HG03139 (cell line): ENCODE measurements around the gene CNOT6L.

Experiments used
- ATAC-seq: cut with Tn5 transposase; IDR thresholded peaks from one replicate; pipeline ENCODE4 v1.9.1; 2021; ENCODE audit not compliant: unreplicated experiment

CNOT6L gene

DNA sequence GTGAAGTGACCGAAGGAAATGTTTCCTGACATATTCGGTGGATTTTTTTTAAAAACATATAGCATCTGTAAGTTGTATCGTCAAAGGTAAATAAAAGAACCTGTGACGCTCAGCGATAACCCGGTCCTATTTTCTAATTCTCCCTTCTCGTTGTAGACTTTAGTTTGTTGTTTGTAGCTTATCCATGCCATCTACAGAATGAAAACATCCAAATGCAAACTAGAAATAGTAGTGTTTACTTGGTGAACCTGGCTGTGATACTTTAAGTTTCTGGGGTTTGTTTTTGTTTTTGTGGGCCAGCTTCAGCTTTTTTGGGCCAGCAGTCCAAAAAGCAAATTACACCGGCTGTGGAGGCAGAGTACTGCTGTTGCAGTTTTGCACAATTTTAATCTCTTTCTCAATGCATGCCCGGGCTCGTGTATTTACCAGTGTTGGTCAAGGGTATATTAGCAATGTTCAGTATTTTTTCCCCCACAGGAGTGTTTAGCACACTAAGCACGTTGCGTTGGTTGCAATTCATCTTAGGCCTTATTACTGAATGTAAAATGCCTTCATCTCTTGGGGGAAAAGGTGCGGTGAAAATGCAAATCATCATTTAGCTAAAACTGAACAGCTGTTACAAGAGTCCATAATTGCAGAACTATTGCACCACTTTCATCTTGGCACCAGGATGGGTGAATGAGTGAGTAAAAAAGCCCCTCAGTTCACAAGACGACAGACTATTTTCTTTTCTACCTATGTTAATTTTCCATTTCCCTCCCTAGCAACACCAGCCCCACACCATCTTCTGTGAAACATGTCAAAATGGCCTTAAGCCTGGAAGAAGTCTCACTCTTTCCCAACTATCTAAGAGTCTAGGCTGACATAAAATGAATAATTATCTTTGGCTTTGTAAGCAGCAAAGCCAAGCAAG lies 1.7 kb upstream of the CNOT6L start:
- no peak for ATAC-seq

DNA sequence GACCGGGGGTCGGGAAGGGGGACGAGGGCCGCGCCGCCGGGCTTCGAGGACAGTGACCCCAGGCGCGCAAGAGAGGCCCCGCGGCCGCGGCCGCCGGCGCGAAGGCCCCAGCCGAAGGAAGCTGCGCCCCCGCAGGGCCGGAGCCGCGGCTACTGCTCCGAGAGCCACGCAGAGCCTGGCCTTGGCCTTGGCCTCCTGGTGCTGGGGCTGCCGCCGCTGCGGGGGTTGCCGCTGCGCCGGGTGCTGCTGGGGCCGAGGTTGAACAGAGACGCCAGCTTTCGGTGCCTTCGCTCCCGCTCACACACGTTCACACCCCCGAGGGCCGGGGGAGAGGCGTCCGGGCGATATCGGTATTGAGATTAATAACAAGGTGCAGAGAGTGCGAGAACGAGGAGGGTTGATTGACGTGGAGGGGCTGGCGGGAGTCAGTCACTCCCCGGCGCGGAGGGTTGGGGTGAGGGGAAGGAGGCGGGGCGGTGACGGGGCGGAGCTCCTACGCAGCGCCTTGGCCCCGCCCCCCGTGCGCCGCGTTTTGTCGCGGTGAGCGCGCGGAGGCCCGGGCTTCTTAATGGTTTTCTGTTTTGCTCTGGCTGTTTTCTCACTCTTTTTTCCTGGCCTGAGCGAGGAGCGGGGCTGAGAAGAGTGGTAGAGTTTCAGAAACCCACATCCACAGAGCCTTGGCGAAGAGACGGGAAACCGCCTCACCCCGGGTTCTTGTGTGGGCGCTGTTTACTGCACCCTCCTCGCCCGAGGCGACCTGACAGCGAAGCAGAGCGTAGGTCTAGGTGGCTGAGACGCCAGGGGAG lies 878 bp upstream of the CNOT6L start:
- peak; percentile 73 for ATAC-seq

DNA sequence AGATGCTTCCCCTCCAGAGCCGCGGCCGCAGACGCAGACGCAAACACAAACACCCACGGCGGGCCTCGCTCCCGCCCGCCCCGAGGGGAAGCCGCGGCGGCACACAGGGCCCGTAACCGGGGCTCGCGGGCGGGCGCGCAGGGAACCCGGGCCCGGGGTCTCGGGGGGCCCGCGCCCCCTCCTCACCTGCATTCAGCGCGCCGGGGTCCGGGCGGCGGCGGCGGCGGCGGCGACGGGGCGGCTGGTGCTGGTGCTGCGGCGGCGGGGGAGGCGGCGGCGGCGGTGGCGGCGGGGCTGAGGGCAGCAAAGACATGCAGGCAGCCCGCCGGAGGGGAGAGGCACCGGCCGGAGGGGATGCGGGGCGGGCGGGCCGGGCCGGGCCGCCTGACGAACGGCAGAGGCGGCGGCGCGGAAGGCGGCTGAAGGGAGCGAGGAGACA lies 255 bp upstream of the CNOT6L start:
- peak; percentile 7 for ATAC-seq

DNA sequence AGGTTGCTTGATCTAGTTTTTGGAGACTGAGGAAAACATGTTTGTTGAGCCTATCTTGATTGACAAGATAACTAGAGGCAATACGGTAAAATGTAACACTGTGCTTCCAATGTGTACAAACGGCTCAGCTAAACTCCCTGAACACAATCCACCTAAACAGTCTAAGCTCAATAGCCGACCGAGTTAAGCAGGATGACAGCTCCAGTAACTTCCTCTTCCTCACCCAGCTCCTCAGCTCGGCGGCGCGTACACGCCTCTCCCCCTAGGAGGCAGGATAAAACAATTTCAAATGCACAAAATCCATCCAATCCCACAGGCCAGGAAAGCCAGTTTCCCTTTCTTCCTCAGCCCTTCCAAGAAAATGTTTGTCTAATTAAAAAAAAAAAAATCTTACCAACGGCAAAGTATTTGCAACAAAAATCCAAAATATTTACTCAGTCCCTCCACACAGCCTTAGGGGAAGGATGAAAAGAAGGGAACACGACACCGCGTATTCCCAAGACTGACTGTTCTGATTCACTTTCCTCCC lies 1.0 kb downstream of the CNOT6L start:
- ATAC-seq: no peak

DNA sequence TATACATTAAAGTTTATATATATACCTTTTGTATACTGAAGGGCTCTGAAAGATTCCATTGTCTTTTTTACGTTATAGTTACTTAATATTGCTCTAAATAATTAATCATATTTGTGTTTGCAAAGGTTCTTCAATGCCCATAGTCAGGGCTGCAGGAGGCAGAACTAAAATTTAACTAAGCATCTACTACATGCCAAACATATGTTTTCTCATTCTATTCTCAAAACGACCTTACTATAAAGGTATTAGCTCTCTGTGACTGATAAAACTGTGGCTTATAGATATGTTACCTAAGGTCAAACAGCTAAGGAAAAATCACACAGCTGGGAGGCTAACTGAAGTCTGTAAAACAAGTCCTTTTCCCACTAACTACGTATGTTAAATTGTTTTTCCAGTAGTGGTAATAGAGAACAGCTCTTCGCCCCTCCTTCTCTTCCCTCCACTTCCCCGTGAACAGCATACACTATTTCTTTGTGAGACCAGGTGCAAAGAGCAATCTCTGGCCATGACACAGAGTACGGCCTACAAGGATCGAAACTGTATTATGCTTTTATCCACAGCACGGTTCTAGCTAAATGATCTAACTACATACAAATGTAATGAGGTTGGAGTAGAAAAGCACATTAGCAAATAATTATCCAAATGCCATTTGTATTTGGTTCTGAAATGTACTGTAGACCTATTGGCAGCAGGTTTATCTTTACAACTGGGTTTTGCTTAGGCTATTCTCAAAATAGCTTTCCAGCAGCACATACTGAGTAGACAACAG lies 1.7 kb downstream of the CNOT6L start:
- no peak for ATAC-seq

DNA sequence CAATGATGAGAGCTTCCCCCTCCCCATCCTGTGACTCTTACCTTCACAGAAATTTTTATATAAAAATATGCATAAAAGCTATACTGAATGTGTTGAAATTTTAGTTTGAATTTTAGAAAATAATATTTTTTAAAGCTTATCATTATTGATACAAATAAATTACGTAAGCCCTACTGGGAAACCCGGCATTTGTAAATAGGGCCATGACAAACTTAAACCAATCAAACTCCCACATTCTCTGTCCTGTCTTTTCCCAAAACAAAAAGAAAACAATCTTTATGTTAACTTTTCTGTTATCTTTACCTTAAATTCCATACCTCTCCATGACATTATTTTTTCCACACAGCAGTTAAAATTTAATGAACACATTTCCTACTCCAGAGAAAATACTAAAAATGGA lies 2.6 kb downstream of the CNOT6L start:
- no peak for ATAC-seq

DNA sequence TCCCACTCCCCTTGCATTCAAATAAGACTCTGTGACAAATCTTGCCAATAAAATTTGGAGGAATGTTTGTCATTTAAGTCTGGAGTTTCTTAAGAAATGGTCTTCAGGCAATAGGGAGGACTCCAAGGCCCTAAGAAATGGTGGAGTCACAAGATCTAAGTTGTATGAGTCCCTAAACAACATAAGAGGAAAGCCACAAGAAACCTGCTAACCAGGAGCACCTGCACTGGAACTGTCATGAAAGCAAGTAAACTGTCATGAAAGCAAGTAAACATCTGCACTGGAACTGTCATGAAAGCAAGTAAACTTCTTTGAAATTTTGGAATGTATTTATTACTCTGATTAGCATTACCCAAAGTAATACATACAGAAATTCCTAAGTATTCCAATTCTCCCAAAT lies 3.5 kb downstream of the CNOT6L start:
- ATAC-seq: no peak

DNA sequence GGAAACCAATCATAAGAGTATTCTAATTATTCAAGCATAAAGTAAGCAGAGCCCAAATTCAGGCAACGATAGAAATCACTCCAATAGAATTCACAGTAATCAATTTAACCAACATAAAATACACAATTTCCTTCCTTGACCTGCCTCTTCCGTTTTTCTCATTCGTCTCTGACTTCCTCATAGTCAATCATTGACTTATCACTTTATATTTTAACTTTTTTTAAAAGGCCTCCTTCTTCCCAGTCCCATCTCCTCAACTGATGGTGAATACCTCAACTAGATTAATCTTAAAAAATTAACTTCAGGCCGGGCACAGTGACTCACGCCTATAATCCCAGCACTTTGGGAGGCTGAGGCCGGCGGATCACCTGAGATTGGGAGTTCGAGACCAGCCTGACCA lies 13.3 kb downstream of the CNOT6L start:
- ATAC-seq: no peak

DNA sequence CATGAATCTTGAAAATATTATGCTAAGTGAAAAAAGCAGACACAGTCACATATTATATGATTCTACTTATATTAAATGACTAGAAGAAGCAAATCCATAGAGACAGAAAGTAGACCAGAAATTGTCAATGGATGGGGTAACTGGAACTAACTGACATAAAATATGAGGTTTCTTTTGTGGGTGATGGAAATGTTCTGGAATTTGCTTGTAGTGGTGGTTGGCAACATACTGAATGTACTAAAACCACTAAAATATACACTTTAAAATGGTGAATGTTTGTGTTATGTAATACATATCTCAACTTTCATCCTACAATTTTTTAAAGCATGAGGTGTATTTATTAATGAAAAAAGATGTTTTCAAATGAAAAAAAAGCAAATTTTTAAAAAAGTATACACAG lies 14.7 kb downstream of the CNOT6L start:
- no peak for ATAC-seq

DNA sequence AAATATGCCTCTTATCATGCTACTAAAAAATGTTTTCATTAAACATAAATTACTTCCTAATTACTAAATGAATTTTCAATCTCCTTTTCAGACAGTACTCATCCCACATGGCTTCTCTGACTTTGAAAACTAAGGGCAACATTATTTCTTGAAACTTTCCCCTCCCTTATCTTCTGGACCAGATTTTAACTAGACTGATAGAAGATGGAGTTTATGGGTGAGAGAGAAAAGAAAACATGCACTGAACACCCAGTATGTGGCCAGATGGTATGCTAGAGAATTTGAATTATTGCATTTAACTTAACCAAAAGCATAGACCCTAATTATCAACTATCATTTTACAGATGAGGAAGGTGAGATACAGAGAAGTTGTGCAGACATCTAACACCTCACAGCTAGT lies 16.8 kb downstream of the CNOT6L start:
- ATAC-seq: no peak

DNA sequence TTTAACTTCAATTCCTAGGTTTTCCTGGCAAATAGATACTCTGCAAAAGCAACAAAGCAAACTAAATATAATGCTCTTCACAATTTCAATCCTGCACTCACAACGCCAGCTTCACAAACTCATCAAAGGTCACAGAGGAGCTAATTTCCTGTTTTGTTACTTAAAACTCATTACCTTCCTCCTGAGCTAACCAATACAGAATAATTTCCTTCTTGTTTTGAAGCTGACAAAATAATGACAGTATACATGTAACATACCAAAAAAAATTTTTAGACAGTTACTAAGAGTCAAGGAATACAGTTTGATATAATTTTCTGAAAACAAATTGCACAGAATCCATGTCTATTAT lies 17.9 kb downstream of the CNOT6L start:
- no peak for ATAC-seq

DNA sequence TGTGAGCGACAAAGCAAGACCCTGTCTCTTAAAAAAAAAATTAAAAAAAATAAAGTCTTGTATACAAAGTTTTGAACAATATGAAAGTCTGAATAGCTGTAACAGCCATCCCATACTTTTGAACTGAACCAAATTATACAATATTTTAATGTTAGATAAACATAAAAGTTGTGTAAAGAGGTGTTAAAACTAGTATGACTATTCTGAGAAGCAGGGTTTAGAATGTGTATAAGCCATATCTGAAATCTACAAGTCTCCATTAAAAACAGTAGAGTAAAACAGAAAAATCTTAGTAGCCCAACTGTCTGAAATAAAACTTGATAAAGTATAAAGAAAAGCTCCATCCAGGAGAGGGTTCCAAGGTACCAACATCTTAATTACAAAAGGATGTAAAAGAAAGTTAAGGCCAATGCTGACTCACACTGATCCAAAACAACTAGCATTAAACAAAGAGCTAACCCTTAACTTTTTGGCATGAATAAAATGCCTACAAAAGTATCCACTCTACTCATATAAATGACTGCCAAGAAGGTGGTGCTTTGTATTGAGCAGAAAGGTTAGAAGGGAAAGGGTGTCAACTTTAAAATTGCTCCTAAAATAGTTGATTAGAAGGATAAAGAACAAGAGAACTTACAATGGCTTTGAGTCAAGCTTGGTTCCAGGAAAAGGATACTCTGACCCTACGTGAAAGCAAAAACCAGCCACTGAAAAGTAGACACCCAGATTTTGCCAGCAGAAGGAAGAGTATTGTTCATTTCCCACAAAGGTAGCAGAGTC lies 18.5 kb downstream of the CNOT6L start:
- ATAC-seq: no peak

DNA sequence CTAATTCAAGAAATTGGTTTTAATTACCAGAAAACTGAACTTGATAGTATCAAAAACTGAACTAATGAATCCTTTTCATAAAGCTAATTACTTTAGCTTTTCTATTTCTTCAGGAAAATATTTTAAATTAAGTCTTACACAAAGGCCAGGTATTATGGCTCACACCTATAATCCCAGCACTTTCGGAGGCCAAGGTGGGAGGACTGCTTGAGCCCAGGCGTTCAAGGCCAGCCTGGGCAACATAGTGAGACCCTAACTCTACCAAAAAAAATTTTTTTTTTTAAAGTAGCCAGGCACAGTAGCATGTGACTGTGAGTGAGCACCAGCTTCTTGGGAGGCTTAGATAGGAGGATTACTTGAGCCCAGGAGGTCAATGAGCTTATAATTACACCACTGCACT lies 19.1 kb downstream of the CNOT6L start:
- no peak for ATAC-seq

DNA sequence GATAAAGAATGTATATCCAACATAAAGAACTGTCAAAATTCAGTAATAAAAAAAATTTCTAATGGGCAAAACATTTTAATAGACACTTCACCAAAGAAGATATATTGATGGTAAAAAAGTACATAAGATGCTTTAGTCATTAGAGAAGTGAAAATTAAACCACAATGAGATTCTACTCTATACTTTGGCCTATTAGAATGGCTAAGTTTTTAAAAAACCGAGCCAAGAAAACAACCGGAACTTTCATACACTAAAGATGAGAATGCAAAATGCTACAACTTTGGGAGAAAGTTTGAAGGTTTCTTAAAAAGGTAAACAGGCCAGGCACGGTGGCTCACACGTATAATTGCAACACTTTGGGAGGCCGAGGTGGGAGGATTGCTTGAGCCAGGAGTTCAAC lies 20.8 kb downstream of the CNOT6L start:
- ATAC-seq: no peak

DNA sequence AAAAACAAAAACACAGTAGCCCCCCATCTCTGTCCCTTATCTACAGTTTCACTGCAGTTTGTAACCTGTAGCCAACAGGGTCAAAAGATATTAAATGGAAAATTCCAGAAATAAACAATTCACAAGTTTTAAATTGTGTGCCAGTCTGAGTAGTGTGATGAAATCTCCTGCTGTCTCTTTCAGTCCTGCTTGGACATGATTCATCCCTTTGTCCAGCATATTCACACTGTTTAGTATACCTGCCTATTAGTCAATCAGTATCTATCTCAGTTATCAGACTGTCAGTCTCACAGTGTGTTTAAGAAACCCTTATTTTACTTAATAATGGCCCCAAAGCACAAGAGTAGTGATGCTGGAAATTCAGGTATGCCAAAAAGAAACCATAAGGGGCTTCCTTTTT lies 21.9 kb downstream of the CNOT6L start:
- ATAC-seq: no peak

DNA sequence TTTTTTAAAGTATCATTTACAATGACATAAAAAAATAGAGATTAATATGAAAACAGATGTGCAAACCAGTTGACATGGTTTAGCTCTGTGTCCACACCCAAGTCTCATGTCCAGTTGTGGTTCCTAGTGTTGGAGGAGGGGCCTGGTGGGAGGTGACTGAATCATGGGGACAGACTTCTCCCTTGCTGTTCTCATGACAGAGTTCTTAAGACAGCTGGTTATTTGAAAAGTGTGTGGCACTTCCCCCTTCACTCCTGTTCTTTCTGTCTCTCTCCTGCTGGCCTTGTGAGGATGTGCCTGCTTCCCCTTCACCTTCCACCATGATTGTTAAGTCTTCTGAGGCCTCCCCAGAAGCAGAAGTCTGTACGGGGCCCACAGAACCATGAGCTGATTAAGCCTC lies 23.8 kb downstream of the CNOT6L start:
- ATAC-seq: no peak

DNA sequence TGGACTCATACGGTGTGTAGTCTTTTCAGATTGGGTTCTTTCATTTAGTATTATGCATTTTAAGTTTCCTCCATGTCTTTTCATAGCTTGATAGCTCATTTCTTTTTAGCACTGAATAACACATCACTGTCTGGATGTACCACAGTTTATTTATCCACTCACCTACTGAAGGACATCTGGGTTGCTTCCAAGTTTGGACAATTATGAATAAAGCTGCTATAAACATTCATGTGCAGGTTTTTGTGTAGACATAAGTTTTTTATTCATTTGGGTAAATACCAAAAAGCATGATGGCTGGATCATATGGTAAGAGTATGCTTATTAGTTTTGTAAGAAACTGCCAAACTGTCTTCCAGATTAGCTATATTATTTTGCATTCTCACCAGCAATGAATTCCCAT lies 29.0 kb downstream of the CNOT6L start:
- no peak for ATAC-seq

DNA sequence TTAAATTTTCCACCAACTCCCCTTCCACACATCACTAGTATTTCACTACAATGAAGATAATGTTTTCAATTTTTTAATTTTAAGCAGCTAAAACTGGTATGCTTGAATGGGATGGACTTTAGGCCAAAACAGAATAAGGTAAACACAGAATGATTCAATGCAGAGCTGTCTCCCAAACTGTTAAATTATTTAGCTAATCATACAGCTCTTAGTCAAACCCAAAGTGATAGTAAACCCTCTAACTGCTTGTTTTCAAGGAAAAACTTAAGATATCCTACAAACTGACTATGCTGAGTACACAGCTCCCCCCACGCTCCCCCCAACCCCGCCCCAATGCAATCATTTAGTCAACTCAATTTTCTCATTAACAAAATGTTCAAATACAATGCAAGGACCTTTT lies 30.2 kb downstream of the CNOT6L start:
- ATAC-seq: no peak

DNA sequence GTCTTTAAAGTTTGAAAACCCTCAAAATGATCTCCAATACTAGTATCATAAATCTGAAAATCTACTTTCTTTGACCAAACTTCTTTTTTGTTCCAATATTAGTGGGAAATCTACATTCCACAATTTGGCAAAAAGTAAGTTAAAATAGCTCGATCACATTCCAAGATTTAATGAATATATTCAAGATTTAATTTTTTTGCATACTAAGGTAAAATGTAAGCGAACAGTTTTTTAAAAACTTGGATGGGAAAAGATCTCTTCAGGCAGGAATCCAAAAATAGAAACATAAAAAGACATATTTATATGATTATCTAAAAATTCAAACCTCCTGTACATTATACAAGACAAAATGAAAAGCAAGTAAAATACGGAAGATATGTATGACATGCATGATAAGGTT lies 31.2 kb downstream of the CNOT6L start:
- ATAC-seq: no peak

DNA sequence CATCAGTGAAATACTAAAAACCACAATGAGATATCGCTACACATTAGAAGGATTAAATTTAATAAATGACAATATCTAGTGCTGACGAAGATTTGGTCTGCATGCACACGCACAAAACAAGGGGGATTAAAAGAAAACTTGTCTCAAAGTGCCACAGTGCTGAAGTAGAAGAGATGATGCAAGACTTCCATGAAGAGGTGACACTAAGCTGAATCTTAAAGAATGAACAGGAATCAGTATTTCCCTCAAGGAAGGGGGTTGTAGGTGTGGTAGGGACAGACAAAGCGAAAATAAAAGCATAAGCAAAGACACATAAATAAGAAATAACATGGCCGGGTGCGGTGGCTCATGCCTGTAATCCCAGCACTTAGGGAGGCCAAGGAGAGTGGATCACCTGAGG lies 33.5 kb downstream of the CNOT6L start:
- no peak for ATAC-seq

DNA sequence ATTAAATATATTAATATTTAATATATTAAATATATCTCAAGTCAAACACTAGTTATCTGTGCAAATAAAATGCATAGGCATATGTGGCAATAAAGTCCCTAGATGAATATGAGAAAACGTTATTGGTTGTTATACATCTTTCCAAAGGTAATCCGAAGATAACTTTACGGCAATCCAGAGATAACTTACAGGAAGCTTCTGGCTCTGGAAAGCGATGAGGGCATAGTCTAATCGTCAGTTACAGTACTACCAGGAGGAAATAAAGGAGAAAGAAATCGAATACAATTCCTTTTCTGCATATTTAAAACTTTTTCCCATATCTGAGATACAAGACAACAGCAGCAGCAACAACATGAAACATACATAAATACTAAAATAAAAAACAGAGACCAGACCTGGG lies 35.3 kb downstream of the CNOT6L start:
- ATAC-seq: no peak
